Measurements from ENCODE around the gene MFSD11.
"Not testable (repeated sequence)": the region's sequence is repeated elsewhere in the genome, so short reads cannot be mapped to it uniquely, and the experiment has no call there.

MFSD11 gene

GRCh38 chr17:76752006-76752405 is 14.1 kb downstream of the MFSD11 start:
- no peak for DNase-seq

GRCh38 chr17:76753061-76753961 is 15.4 kb downstream of the MFSD11 start:
- DNase-seq = no peak

- no peak for DNase-seq
These were observed 17.4 kb downstream of the MFSD11 start for GRCh38 chr17:76755285-76755684.

- DNase-seq = no peak
These were observed 19.3 kb downstream of the MFSD11 start for GRCh38 chr17:76757256-76757655.

GRCh38 chr17:76758570-76758969 is 20.7 kb downstream of the MFSD11 start:
- no peak for DNase-seq

GRCh38 chr17:76772842-76773525 is 35.1 kb downstream of the MFSD11 start:
- DNase-seq = no peak

- no peak for DNase-seq
These were observed 37.2 kb downstream of the MFSD11 start for GRCh38 chr17:76775021-76775600.

GRCh38 chr17:76781056-76781982 is 43.4 kb downstream of the MFSD11 start:
- no peak for DNase-seq

- DNase-seq = no peak
These were observed 45.2 kb downstream of the MFSD11 start for GRCh38 chr17:76783146-76783545.

GRCh38 chr17:76784926-76785325 is 47.0 kb downstream of the MFSD11 start:
- no peak for DNase-seq

- DNase-seq = peak; percentile 57
These were observed 49.9 kb downstream of the MFSD11 start for GRCh38 chr17:76787866-76788265.

- DNase-seq = peak; percentile 71
These were observed 51.4 kb downstream of the MFSD11 start for GRCh38 chr17:76789235-76789788.

- DNase-seq = peak; percentile 88
These were observed 53.4 kb downstream of the MFSD11 start for GRCh38 chr17:76791053-76791980.

- DNase-seq = no peak
These were observed 54.4 kb downstream of the MFSD11 start for GRCh38 chr17:76792348-76792747.

GRCh38 chr17:76793775-76794174 is 55.9 kb downstream of the MFSD11 start:
- DNase-seq = peak; percentile 66

GRCh38 chr17:76796081-76796480 is 58.2 kb downstream of the MFSD11 start:
- no peak for DNase-seq

- DNase-seq = no peak
These were observed 59.4 kb downstream of the MFSD11 start for GRCh38 chr17:76797241-76797840.

GRCh38 chr17:76801706-76802105 is 63.8 kb downstream of the MFSD11 start:
- no peak for DNase-seq

GRCh38 chr17:76805319-76805718 is 67.4 kb downstream of the MFSD11 start:
- no peak for DNase-seq

GRCh38 chr17:76806151-76806550 is 68.2 kb downstream of the MFSD11 start:
- not testable (repeated sequence) for DNase-seq

- DNase-seq = not testable (repeated sequence)
These were observed 68.8 kb downstream of the MFSD11 start for GRCh38 chr17:76806767-76807166.
